ENCODE measurements around the gene BRD7. TPM values are rescaled to one million over a fixed set of nuclear protein-coding genes. Genes with fewer than 3 reads are reported as not detected.

The BRD7 gene
- total RNA-seq, 1 experiment from 2014 or later, result 45.6 TPM

DNA sequence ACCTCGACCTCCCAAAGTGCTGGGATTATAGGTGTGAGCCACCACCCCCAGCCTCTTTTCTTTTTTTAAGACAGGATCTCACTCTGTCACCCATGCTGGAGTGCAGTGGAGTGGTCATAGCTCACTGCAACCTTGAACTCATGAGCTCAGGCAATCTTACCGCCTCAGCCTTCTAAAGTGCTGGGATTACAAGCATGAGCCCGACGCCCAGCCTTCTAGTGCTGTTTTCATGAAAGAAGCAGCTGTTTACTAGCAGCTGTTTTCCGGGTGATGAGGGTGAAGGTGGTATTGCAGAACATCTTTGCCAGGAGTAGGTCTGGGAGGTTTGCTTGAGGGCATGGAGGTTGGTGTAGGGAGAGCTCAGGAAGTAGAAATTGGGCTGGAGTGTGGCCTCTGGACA is 100.4 kb downstream of the BRD7 start:
- ATAC-seq (no peak), DNase-seq (ENCODE audit: low read depth, low spot score) (no peak)
- no peaks in the 10 kb centered on the region for H3K9me3 ChIP-seq (ENCODE audit: control insufficient read depth, insufficient read depth, low read depth, low read length)
- H3K4me3 ChIP-seq (ENCODE audit: low read depth in 2 of 2, low read length in 2 of 2), result no peak overlapping the region
- in situ Hi-C loops (cut with HindIII; ENCODE audit: low pct_unique_long_range_greater_than_20kb, low sequenced_read_pairs) (no loop called here), intact Hi-C loops (cut with micrococcal nuclease; ENCODE audit: unreplicated experiment) (no loop called here)
- no peak overlapping the region for H3K27ac ChIP-seq (ENCODE audit: low read length)
- H3K4me1 ChIP-seq (ENCODE audit: control insufficient read depth, insufficient read depth, low read length), result peaks cover 6% of the 10 kb centered on the region
- no TSS peak for BruUV-seq (replicated peaks)
- no peak for TF ChIP-seq POLR2AphosphoS5 (IDR thresholded peaks at IDR 0.05; ENCODE audit: low read depth, low read length)
- no peak for TF ChIP-seq TCF7L2 (IDR thresholded peaks at IDR 0.05; ENCODE audit: low read depth, low read length)
- H3K36me3 ChIP-seq (ENCODE audit: control insufficient read depth, insufficient read depth, low read length), result no peaks in the 10 kb centered on the region
- ChIA-PET POLR2A (interaction anchor here (0.6 kb wide), 2 partner anchors 9 kb away, joined by 3 to 5 read pairs; no protein-coding TSS in a partner anchor), CTCF (no interaction called here)
- no peaks in the 10 kb centered on the region for H3K27me3 ChIP-seq (ENCODE audit: control insufficient read depth, insufficient read depth, low read length)

DNA sequence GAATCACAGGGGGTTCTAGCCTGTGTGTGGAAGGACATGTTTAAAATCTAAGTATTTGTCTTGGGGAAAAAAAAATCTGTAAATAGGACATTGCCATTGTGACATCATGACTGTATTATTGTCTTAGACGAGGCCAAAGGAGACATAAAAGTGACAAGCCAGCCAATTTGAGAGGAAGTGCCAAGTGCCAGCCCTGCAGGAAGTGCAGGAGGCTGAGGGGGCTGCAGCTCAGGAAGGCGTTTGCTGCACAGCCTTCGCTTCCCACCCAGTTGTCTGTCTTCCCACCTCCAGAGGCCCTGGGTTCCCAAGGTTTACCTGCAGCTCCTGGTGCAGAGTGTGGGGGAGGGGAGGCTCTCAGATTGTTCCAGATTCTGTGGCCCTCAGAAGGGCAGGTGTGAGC is 101.1 kb downstream of the BRD7 start:
- ChIA-PET POLR2A (interaction anchor here (0.6 kb wide), 2 partner anchors 9 to 13 kb away, joined by 3 to 8 read pairs; no protein-coding TSS in a partner anchor), CTCF (no interaction called here)
- no peaks in the 10 kb centered on the region for H3K27me3 ChIP-seq (ENCODE audit: control insufficient read depth, insufficient read depth, low read length)
- DNase-seq (ENCODE audit: low read depth, low spot score) (no peak), ATAC-seq (no peak)
- no peaks in the 10 kb centered on the region for H3K36me3 ChIP-seq (ENCODE audit: control insufficient read depth, insufficient read depth, low read length)
- H3K9me3 ChIP-seq (ENCODE audit: control insufficient read depth, insufficient read depth, low read depth, low read length), result no peaks in the 10 kb centered on the region
- intact Hi-C loops (cut with micrococcal nuclease; ENCODE audit: unreplicated experiment), result no loop called here
- no peak overlapping the region for H3K27ac ChIP-seq (ENCODE audit: low read length)
- no peak overlapping the region for H3K4me3 ChIP-seq (ENCODE audit: low read depth in 2 of 2, low read length in 2 of 2)
- no TSS peak for BruUV-seq (replicated peaks)
- in situ Hi-C loops (cut with HindIII; ENCODE audit: low pct_unique_long_range_greater_than_20kb, low sequenced_read_pairs), result no loop called here
- peaks cover 6% of the 10 kb centered on the region for H3K4me1 ChIP-seq (ENCODE audit: control insufficient read depth, insufficient read depth, low read length)
- TF ChIP-seq POLR2AphosphoS5 (IDR thresholded peaks at IDR 0.05; ENCODE audit: low read depth, low read length) (no peak), TCF7L2 (IDR thresholded peaks at IDR 0.05; ENCODE audit: low read depth, low read length) (no peak)
- TF ChIP-seq, protein P1, sequence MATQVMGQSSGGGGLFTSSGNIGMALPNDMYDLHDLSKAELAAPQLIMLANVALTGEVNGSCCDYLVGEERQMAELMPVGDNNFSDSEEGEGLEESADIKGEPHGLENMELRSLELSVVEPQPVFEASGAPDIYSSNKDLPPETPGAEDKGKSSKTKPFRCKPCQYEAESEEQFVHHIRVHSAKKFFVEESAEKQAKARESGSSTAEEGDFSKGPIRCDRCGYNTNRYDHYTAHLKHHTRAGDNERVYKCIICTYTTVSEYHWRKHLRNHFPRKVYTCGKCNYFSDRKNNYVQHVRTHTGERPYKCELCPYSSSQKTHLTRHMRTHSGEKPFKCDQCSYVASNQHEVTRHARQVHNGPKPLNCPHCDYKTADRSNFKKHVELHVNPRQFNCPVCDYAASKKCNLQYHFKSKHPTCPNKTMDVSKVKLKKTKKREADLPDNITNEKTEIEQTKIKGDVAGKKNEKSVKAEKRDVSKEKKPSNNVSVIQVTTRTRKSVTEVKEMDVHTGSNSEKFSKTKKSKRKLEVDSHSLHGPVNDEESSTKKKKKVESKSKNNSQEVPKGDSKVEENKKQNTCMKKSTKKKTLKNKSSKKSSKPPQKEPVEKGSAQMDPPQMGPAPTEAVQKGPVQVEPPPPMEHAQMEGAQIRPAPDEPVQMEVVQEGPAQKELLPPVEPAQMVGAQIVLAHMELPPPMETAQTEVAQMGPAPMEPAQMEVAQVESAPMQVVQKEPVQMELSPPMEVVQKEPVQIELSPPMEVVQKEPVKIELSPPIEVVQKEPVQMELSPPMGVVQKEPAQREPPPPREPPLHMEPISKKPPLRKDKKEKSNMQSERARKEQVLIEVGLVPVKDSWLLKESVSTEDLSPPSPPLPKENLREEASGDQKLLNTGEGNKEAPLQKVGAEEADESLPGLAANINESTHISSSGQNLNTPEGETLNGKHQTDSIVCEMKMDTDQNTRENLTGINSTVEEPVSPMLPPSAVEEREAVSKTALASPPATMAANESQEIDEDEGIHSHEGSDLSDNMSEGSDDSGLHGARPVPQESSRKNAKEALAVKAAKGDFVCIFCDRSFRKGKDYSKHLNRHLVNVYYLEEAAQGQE (IDR thresholded peaks at IDR 0.05; ENCODE audit: insufficient read depth in 1 of 2, low read depth in 2 of 2, low read length in 1 of 2), result no peak
- TF ChIP-seq, protein P2, sequence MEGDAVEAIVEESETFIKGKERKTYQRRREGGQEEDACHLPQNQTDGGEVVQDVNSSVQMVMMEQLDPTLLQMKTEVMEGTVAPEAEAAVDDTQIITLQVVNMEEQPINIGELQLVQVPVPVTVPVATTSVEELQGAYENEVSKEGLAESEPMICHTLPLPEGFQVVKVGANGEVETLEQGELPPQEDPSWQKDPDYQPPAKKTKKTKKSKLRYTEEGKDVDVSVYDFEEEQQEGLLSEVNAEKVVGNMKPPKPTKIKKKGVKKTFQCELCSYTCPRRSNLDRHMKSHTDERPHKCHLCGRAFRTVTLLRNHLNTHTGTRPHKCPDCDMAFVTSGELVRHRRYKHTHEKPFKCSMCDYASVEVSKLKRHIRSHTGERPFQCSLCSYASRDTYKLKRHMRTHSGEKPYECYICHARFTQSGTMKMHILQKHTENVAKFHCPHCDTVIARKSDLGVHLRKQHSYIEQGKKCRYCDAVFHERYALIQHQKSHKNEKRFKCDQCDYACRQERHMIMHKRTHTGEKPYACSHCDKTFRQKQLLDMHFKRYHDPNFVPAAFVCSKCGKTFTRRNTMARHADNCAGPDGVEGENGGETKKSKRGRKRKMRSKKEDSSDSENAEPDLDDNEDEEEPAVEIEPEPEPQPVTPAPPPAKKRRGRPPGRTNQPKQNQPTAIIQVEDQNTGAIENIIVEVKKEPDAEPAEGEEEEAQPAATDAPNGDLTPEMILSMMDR (IDR thresholded peaks at IDR 0.05), result no peak

DNA sequence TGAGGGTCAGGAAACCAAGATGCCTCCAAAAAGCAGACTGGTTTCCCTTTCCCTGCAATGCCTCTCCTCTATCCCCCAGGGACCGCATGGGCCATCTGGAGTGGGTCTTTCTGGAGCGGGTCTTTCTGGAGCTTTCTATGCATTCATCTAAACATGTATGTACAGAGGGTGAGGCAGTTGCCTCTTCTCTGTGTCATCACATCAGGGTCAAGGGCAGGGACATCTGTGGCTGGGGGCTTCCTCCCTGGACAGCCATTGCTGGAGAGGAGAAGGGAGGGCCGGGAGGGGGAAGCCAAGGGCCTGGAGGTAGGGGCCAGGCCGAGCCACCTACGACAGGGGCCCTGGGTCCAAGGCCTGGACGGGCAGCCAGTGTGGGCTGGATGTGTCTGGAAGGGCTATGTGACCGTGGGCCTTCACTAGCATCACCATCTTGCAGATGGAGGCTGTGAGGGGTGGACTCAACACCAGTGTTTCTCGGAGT is 101.6 kb downstream of the BRD7 start:
- intact Hi-C loops (cut with micrococcal nuclease; ENCODE audit: unreplicated experiment), result no loop called here

More for the DNA sequence above, 101.6 kb downstream of the BRD7 start:
- in situ Hi-C loops (cut with HindIII; ENCODE audit: low pct_unique_long_range_greater_than_20kb, low sequenced_read_pairs), result no loop called here
- ChIA-PET POLR2A (interaction anchor here (0.6 kb wide), 1 partner anchor 12 kb away, joined by 8 read pairs; no protein-coding TSS in a partner anchor), CTCF (no interaction called here)
- no peaks in the 10 kb centered on the region for H3K36me3 ChIP-seq (ENCODE audit: control insufficient read depth, insufficient read depth, low read length)
- no peaks in the 10 kb centered on the region for H3K27me3 ChIP-seq (ENCODE audit: control insufficient read depth, insufficient read depth, low read length)
- ATAC-seq (no peak), DNase-seq (ENCODE audit: low read depth, low spot score) (no peak)
- TF ChIP-seq POLR2AphosphoS5 (IDR thresholded peaks at IDR 0.05; ENCODE audit: low read depth, low read length), result no peak
- TF ChIP-seq TCF7L2 (IDR thresholded peaks at IDR 0.05; ENCODE audit: low read depth, low read length), result no peak
- TF ChIP-seq SIN3A (IDR thresholded peaks at IDR 0.05; ENCODE audit: borderline replicate concordance, insufficient read depth, low read depth, low read length), result no peak
- TF ChIP-seq, protein P1 (IDR thresholded peaks at IDR 0.05; ENCODE audit: insufficient read depth in 1 of 2, low read depth in 2 of 2, low read length in 1 of 2), result no peak
- TF ChIP-seq, protein P2 (IDR thresholded peaks at IDR 0.05), result no peak
- no TSS peak for BruUV-seq (replicated peaks)
- no peak overlapping the region; a peak in 1 of 4 replicates for H3K4me3 ChIP-seq (ENCODE audit: low read depth in 2 of 2, low read length in 2 of 2)
- H3K9me3 ChIP-seq (ENCODE audit: control insufficient read depth, insufficient read depth, low read depth, low read length), result no peaks in the 10 kb centered on the region
- peaks cover 6% of the 10 kb centered on the region for H3K4me1 ChIP-seq (ENCODE audit: control insufficient read depth, insufficient read depth, low read length)
- no peak overlapping the region for H3K27ac ChIP-seq (ENCODE audit: low read length)
